Measurements from ENCODE around the gene SLC34A3. TPM values are rescaled to one million over a fixed set of nuclear protein-coding genes. Genes with fewer than 3 reads are reported as not detected.

The SLC34A3 gene
- total RNA-seq, 1 experiment from 2014 or later, result 2.5 TPM

DNA sequence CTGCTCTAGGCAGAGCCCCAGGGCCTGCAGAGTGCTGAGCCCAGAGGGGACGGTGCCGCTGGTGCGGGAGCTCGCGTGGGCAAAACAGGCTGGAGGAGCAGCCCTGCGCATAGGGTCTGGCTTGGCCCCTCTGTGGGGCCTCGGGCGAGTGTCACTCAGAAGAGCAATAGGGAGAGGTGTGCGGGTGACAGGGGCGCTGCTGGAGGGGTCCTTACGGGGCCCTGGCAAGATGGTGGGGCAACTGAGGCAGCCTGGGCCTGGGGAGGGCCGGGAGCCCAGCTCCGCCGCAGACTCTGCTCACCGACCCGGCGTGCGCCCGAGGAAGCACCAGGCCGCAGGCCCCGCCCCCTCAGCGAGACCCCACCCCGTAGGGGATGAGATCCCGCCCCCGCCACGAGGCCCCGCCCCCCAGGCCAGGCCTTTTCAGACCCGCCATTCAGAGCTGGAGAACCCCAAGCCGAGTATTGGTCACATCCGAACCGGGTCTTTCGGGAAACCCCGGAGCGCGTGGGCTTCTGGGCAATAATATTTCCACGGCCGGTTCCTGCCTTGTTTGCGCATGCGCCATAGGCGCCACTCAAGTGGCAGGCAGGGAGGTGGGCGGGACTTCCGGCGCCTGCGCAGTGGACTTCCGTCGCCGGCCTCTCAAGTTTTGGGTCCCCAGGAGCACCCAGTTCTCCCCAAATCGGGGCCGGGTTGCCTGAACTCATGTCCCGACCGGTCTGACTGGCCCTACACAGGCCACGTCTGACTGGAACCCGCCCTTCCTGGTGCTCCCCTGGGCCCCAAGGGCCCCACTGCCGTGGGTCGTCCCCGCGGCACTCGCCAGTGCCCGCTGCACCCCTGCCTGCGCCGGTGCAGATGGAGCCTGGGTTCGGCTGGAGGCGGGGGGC is 7.4 kb upstream of the SLC34A3 start:
- intact Hi-C loops (cut with micrococcal nuclease; ENCODE audit: unreplicated experiment), result loop anchor here (1.0 kb wide), 1 partner anchor 25 kb away; no protein-coding TSS in a partner anchor
- Histone ChIP-seq H3F3A (ENCODE audit: insufficient read depth, low read depth) (peaks cover 65% of the 10 kb centered on the region), H3K27ac (peak overlapping the region; percentile 79), H3K4me3 (peak overlapping the region; percentile 90), H2AFZ (peak overlapping the region; percentile 81), H3K4me1 (replicated peaks; ENCODE audit: insufficient read depth) (peaks cover 54% of the 10 kb centered on the region), H3K9me2 (ENCODE audit: insufficient read depth) (no peaks in the 10 kb centered on the region), H3K4me2 (peak overlapping the region; percentile 99), H3K79me2 (ENCODE audit: low read depth) (peaks cover 7% of the 10 kb centered on the region; the same call in 1 of the 2 replicates), H3K27me3 (ENCODE audit: insufficient read depth, low read depth) (no peaks in the 10 kb centered on the region), H3K9me3 (ENCODE audit: insufficient read depth, low read depth) (no peaks in the 10 kb centered on the region), H4K20me1 (ENCODE audit: insufficient read depth) (no peaks in the 10 kb centered on the region), H3K36me3 (ENCODE audit: low read depth) (no peaks in the 10 kb centered on the region)
- CTCF ChIA-PET, result interaction anchor here (0.6 to 0.9 kb wide), 5 partner anchors 13 to 222 kb away, joined by 3 to 8 read pairs (median 5); no protein-coding TSS in a partner anchor
- TF ChIP-seq, protein P1, sequence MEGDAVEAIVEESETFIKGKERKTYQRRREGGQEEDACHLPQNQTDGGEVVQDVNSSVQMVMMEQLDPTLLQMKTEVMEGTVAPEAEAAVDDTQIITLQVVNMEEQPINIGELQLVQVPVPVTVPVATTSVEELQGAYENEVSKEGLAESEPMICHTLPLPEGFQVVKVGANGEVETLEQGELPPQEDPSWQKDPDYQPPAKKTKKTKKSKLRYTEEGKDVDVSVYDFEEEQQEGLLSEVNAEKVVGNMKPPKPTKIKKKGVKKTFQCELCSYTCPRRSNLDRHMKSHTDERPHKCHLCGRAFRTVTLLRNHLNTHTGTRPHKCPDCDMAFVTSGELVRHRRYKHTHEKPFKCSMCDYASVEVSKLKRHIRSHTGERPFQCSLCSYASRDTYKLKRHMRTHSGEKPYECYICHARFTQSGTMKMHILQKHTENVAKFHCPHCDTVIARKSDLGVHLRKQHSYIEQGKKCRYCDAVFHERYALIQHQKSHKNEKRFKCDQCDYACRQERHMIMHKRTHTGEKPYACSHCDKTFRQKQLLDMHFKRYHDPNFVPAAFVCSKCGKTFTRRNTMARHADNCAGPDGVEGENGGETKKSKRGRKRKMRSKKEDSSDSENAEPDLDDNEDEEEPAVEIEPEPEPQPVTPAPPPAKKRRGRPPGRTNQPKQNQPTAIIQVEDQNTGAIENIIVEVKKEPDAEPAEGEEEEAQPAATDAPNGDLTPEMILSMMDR (conservative IDR thresholded peaks at IDR 0.05), result no peak
- TF ChIP-seq EZH2 (IDR thresholded peaks at IDR 0.05; ENCODE audit: low read depth), result no peak
- POLR2A ChIA-PET (ENCODE audit: unreplicated experiment), result interaction anchor here (0.6 to 1.8 kb wide), 10 partner anchors 13 to 433 kb away, joined by 3 to 18 read pairs (median 11); partner anchors contain the start of genes ANAPC2, SSNA1 and TUBB4B
- BruUV-seq (replicated peaks), result no TSS peak
- DNase-seq, result peak; percentile 95 to 99

DNA sequence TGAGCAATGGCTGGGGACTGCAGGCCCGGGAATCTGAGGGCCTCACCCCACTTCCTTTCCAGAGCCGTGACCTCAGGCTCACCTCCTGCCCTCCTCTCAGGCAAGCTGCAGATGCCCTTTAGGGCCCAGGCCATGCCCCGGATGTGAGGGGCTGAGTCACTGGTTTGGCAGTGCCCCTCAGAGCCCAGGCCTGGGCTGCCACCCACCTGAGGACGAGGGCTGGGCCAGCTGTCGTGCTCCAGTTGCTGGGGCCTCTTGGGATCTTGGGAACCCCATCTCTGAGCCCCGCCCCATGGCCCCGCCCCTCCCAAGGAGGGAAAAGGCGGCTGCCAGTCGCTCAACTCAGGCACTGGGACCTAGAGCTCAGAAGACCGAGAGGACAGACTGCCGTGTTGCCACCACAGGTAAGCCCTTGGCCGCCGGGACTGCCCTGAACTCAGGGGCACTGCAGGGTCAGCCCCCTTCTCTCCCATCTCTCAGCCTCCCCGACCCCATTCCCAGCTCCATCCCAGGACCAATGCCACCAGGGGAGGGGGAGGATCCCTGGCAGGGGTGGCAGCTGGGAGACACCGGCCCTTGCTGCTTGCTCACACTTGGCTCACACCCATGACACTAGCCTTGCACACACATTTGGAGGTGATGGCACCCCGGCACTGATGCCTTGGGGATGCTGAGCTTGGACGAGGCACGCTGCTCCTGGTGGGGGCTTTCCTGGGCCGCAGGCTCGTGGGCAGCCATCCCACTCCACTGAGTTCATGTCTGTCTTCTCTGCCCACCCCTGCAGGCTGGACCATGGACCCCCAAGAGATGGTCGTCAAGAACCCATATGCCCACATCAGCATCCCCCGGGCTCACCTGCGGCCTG is 5.6 kb upstream of the SLC34A3 start, which contains the start of gene CYSRT1:
Gene CYSRT1, plus strand, starts transcription at position 345 of the 865 bp plus-strand sequence. Its CDS starts 448 bp downstream, at position 793.
- H3K4me2 ChIP-seq, result peak within 1 kb of the TSS; percentile 99
- peaks cover 55% of the 10 kb centered on the region for H3K4me1 ChIP-seq (replicated peaks; ENCODE audit: insufficient read depth)
- H3K27me3 ChIP-seq (ENCODE audit: insufficient read depth, low read depth), result no peaks in the 10 kb centered on the region
- intact Hi-C loops (cut with micrococcal nuclease; ENCODE audit: unreplicated experiment), result no loop called here
- CTCF ChIA-PET, result interaction anchor here (0.6 kb wide), 2 partner anchors 34 to 171 kb away, joined by 3 to 9 read pairs; partner anchors contain the start of gene ENTPD2
- peak within 1 kb of the TSS; percentile 81; the same call in 1 of the 2 replicates for H2AFZ ChIP-seq
- BruUV-seq (replicated peaks), result TSS peak; percentile 74
- no peaks in the 10 kb centered on the region for H3K36me3 ChIP-seq (ENCODE audit: low read depth)
- no peak for TF ChIP-seq EZH2 (IDR thresholded peaks at IDR 0.05; ENCODE audit: low read depth)
- TF ChIP-seq, protein P1 (conservative IDR thresholded peaks at IDR 0.05), result no peak
- H3K79me2 ChIP-seq (ENCODE audit: low read depth), result peaks cover 7% of the 10 kb centered on the region; the same call in 1 of the 2 replicates
- no peaks in the 10 kb centered on the region for H3K9me3 ChIP-seq (ENCODE audit: insufficient read depth, low read depth)
- POLR2A ChIA-PET (ENCODE audit: unreplicated experiment), result interaction anchor here (0.6 to 1.0 kb wide), 5 partner anchors 13 to 436 kb away, joined by 3 to 6 read pairs (median 3); no protein-coding TSS in a partner anchor
- peak within 1 kb of the TSS; percentile 79 for H3K27ac ChIP-seq
- DNase-seq, result peak; percentile 81 to 93
- H3K9me2 ChIP-seq (ENCODE audit: insufficient read depth), result no peaks in the 10 kb centered on the region
- peaks cover 53% of the 10 kb centered on the region for H3F3A ChIP-seq (ENCODE audit: insufficient read depth, low read depth)
- no peaks in the 10 kb centered on the region for H4K20me1 ChIP-seq (ENCODE audit: insufficient read depth)
- peak within 1 kb of the TSS; percentile 90 for H3K4me3 ChIP-seq

Measured in PC-9 (cell line).